Neuron (in vitro differentiated cells): ENCODE results near the gene CHST9.
"Not testable (repeated sequence)": the region's sequence is repeated elsewhere in the genome, so short reads cannot be mapped to it uniquely, and the experiment has no call there.

Experiments
- H2AFZ ChIP-seq: one replicate; pipeline ENCODE4 v1.6.1; 2013; ENCODE audit warnings: low read depth, mild to moderate bottlenecking, inconsistent platforms, low read length, moderate library complexity
- H3K27me3 ChIP-seq: one replicate; pipeline ENCODE4 v1.6.1; 2013; ENCODE audit warnings: low read length; ENCODE audit not compliant: insufficient read depth
- H3K36me3 ChIP-seq: one replicate; pipeline ENCODE4 v1.6.1; 2013; ENCODE audit warnings: low read length; ENCODE audit not compliant: insufficient read depth
- H3K4me1 ChIP-seq: one replicate; pipeline ENCODE4 v1.6.1; 2013; ENCODE audit warnings: low read length; ENCODE audit not compliant: insufficient read depth
- H3K4me3 ChIP-seq: 2 replicates; pipeline ENCODE4 v1.5.1; 2013; ENCODE audit warnings: mild to moderate bottlenecking, low read length, moderate library complexity
- H3K9me3 ChIP-seq: one replicate; pipeline ENCODE4 v1.6.1; 2013; ENCODE audit warnings: low read length

The CHST9 gene

GRCh38 chr18:26963292-26963691 is 221.8 kb downstream of the CHST9 start:
- Histone ChIP-seq H3K9me3 (no peaks in the 10 kb centered on the region), H3K27me3 (no peaks in the 10 kb centered on the region), H3K36me3 (no peaks in the 10 kb centered on the region), H3K4me3 (no peak overlapping the region), H3K4me1 (peaks cover 7% of the 10 kb centered on the region), H2AFZ (no peak overlapping the region)

- H3K4me1 ChIP-seq, result peaks cover 9% of the 10 kb centered on the region
- no peaks in the 10 kb centered on the region for H3K27me3 ChIP-seq
- H3K9me3 ChIP-seq, result no peaks in the 10 kb centered on the region
- no peak overlapping the region for H2AFZ ChIP-seq
- H3K4me3 ChIP-seq, result no peak overlapping the region
- H3K36me3 ChIP-seq, result no peaks in the 10 kb centered on the region
These were observed 223.3 kb downstream of the CHST9 start for GRCh38 chr18:26961839-26962238.

GRCh38 chr18:26960911-26961310 is 224.2 kb downstream of the CHST9 start:
- Histone ChIP-seq H3K4me1 (peaks cover 10% of the 10 kb centered on the region), H3K4me3 (no peak overlapping the region), H3K27me3 (no peaks in the 10 kb centered on the region), H2AFZ (no peak overlapping the region), H3K36me3 (no peaks in the 10 kb centered on the region), H3K9me3 (no peaks in the 10 kb centered on the region)

- Histone ChIP-seq H3K9me3 (no peaks in the 10 kb centered on the region), H3K4me1 (peaks cover 10% of the 10 kb centered on the region), H3K4me3 (peak overlapping the region; percentile 28), H3K36me3 (no peaks in the 10 kb centered on the region), H3K27me3 (no peaks in the 10 kb centered on the region), H2AFZ (peak overlapping the region; percentile 56)
These were observed 228.2 kb downstream of the CHST9 start for GRCh38 chr18:26956863-26957262.

- Histone ChIP-seq H3K9me3 (no peaks in the 10 kb centered on the region), H2AFZ (no peak overlapping the region), H3K4me1 (no peaks in the 10 kb centered on the region), H3K27me3 (no peaks in the 10 kb centered on the region), H3K4me3 (no peak overlapping the region), H3K36me3 (no peaks in the 10 kb centered on the region)
These were observed 236.4 kb downstream of the CHST9 start for GRCh38 chr18:26948703-26949102.

- Histone ChIP-seq H3K4me1 (no peaks in the 10 kb centered on the region), H3K27me3 (no peaks in the 10 kb centered on the region), H3K9me3 (peaks cover 4% of the 10 kb centered on the region), H2AFZ (no peak overlapping the region), H3K36me3 (no peaks in the 10 kb centered on the region), H3K4me3 (no peak overlapping the region)
These were observed 241.2 kb downstream of the CHST9 start for GRCh38 chr18:26943906-26944305.

GRCh38 chr18:26941584-26941983 is 243.5 kb downstream of the CHST9 start:
- peaks cover 4% of the 10 kb centered on the region for H3K9me3 ChIP-seq
- no peaks in the 10 kb centered on the region for H3K27me3 ChIP-seq
- H3K4me3 ChIP-seq, result no peak overlapping the region
- H3K4me1 ChIP-seq, result no peaks in the 10 kb centered on the region
- H3K36me3 ChIP-seq, result no peaks in the 10 kb centered on the region
- H2AFZ ChIP-seq, result no peak overlapping the region

GRCh38 chr18:26940744-26941398 is 244.2 kb downstream of the CHST9 start:
- no peak overlapping the region for H3K4me3 ChIP-seq
- no peak overlapping the region for H2AFZ ChIP-seq
- H3K9me3 ChIP-seq, result peaks cover 4% of the 10 kb centered on the region
- H3K27me3 ChIP-seq, result no peaks in the 10 kb centered on the region
- no peaks in the 10 kb centered on the region for H3K4me1 ChIP-seq
- H3K36me3 ChIP-seq, result no peaks in the 10 kb centered on the region

- H3K4me3 ChIP-seq, result no peak overlapping the region
- H3K36me3 ChIP-seq, result no peaks in the 10 kb centered on the region
- H3K4me1 ChIP-seq, result no peaks in the 10 kb centered on the region
- no peaks in the 10 kb centered on the region for H3K27me3 ChIP-seq
- no peak overlapping the region for H2AFZ ChIP-seq
- H3K9me3 ChIP-seq, result no peaks in the 10 kb centered on the region
These were observed 253.4 kb downstream of the CHST9 start for GRCh38 chr18:26931659-26932058.

- Histone ChIP-seq H3K4me1 (no peaks in the 10 kb centered on the region), H3K36me3 (no peaks in the 10 kb centered on the region), H2AFZ (no peak overlapping the region), H3K27me3 (no peaks in the 10 kb centered on the region), H3K4me3 (no peak overlapping the region), H3K9me3 (no peaks in the 10 kb centered on the region)
These were observed 254.5 kb downstream of the CHST9 start for GRCh38 chr18:26930630-26931029.

- Histone ChIP-seq H3K36me3 (no peaks in the 10 kb centered on the region), H3K9me3 (peaks cover 2% of the 10 kb centered on the region), H3K27me3 (no peaks in the 10 kb centered on the region), H2AFZ (no peak overlapping the region), H3K4me3 (no peak overlapping the region), H3K4me1 (no peaks in the 10 kb centered on the region)
These were observed 256.3 kb downstream of the CHST9 start for GRCh38 chr18:26928670-26929313.

GRCh38 chr18:26927822-26928221 is 257.3 kb downstream of the CHST9 start:
- not testable (repeated sequence) for H3K9me3 ChIP-seq, H3K4me3 ChIP-seq, H3K27me3 ChIP-seq, H3K36me3 ChIP-seq, H3K4me1 ChIP-seq, H2AFZ ChIP-seq

GRCh38 chr18:26926066-26926675 is 258.9 kb downstream of the CHST9 start:
- Histone ChIP-seq H3K36me3 (no peaks in the 10 kb centered on the region), H3K27me3 (no peaks in the 10 kb centered on the region), H3K9me3 (peaks cover 2% of the 10 kb centered on the region), H2AFZ (no peak overlapping the region), H3K4me1 (no peaks in the 10 kb centered on the region), H3K4me3 (no peak overlapping the region)
